Middle frontal gyrus (tissue), 1 donor: ENCODE data around the gene GIT1.

Experiments used
- DNase-seq: peaks from one replicate; pipeline ENCODE4 v3.0.0-alpha.2; 2015; ENCODE audit warnings: low spot score; ENCODE audit errors: extremely low spot score

GIT1 gene

DNA sequence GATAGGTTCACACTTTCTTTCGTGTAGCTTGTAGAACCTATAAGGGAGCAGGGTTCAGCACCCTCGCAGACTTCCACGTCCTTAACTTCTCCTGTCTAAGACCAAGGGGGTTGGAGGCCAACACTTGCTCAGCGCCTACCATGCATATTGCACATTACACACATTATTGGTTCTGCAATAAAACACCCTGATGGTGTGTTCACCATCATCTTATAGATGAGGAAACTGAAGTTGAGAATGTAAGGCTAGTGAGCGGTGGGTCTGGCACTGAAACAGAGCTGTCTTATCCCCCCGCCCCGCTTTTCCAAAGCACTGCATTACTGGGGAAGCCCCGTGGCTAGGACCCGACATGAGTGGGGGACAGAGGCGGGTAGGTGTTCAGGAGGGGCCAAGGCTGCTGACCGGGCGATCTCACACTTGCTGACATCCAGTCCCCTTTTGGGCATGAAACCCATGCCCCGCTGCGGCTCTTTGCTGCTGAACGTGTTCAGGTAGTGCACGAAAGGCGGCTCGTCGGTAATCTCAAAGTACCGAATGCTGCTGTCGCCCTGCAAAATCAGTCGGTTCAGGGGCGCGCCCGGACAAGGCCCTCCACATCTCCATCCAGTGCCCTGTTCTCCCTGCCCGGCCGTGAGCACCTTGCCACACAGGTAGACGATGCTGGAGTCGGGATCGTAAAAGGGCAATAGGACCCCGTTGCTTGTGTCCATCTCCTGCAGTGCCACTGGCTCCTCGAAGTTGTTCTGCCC lies 27.0 kb upstream of the GIT1 start:
- DNase-seq = no peak

DNA sequence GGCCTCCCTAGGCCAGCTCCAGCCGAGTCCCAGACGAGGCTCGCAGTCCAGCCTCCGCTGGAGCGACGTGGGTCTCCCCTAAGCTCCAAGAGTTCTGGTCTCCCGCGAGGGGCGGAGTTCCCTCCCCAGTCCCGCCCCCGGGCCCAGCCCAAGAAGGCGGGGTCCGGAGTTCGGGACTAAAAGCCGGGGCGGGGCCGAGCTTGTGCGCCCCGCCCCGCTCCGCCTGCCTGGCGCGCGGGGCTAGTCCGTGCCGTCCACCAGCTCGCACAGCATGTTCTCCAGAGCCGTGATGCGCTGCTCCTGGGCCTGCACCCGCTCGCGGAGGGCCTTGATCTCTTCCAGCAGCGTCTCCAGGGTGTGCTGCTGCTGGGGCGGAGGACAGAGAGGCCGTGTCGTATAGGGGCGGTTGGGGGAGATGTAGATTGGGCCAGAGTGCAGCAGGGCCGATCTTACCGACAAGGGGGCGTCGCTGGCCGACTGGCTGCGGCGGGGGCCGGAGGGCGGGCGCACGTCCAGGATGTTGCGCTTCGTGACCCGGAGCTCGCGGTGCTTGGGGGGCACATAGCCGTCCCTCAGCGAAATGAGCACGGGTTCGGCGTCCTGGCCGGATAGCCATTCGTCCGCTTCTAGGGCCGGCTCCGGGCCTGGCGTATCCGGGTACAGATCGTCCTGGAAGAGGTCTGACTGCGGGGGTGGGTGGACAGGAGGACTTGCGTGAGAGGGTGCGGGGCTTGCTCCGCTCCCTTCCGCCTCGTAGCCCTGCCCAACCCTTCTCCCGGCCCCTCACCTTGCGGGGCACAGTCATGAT lies 26.2 kb upstream of the GIT1 start:
- DNase-seq = peak; percentile 92

DNA sequence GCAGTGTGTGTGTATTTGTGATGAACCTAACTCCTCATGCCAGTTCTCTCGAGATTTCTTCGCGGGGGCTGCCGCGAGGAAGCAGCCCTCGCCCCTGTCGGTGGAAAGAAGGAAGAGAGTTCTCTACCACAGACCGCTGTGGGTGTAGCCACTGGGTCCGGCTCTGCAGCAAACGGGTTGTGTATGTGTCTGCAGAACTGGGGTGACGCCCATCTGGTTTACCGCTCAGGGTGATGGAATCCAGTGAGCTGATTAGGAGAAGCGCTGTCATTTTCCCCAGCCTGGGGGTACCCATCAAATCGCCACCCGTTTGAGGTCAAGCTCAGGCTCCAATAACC lies 25.6 kb upstream of the GIT1 start:
- DNase-seq = no peak

DNA sequence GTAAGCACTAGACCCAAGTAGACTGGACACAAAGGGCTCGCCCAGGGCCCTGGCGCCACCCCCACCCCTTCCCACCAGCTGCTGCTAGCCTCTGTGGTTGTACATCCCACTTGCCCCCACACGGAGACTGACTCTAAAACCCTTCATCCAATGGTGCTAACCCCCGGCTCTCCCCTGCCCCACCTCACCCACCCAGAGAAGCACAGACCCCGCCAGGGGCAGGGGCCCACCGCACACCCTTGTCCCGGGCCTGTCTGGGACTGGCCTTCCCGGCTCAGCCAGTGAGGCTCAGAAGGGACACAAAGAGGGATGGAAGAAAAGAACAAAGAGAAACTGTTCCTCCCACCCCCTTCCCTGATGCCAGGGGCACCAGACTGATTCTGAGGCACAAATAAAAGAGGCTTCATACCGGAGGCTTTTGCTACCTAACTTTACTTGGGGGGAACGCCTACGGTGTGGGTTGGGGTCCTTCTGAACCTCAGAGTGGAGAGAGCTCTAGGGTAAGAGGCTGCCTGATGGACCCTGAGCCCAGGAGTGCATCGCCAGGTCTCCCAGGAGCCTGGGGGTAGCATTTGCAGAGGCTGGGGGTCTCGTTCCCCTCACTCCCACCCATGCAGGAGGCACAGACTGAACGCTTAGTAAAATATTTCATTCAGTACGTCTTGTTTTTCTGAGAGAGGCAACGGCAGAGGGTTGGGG lies 25.1 kb upstream of the GIT1 start:
- no peak for DNase-seq

DNA sequence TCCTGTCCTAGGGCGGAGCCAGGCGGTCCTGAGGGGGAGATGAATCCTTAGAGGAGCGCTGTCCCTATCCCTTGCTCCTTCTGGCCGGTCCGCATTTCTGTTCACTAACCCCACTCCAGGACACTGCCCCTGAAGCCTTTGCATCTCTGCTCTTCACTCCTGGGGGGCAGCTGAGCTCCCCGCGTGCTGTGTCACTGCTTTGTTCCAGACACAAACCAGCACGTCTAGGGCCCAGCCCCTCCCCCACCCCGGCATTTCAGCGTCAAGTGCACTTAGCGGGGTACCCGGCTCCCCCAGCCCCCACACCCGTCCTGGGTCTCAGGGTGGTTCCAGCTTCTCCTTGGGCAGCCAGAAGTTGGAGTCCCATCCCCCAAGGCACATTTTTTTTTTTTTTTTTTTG lies 24.4 kb upstream of the GIT1 start:
- no peak for DNase-seq

DNA sequence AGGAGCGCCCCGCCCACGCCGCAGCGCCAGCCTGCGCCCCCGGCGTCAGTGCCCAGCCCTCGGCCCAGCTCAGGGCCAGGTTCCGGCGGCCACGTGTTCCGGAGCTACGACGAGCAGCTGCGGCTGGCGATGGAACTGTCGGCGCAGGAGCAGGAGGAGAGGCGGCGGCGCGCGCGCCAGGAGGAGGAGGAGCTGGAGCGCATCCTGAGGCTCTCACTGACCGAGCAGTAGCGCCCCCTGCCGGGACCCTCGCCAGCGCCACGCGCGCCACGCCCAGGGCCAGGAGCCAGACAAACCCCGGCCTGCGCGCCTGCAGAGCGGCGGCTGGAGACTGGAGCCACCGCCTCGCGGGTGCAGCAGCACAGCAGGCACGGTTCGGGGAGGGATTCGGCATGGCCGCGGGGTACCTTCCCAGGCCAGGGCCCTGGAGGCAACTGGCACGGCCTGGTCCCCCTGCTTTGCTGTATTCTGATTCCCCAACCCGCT lies 23.9 kb upstream of the GIT1 start:
- peak; percentile 85 for DNase-seq

DNA sequence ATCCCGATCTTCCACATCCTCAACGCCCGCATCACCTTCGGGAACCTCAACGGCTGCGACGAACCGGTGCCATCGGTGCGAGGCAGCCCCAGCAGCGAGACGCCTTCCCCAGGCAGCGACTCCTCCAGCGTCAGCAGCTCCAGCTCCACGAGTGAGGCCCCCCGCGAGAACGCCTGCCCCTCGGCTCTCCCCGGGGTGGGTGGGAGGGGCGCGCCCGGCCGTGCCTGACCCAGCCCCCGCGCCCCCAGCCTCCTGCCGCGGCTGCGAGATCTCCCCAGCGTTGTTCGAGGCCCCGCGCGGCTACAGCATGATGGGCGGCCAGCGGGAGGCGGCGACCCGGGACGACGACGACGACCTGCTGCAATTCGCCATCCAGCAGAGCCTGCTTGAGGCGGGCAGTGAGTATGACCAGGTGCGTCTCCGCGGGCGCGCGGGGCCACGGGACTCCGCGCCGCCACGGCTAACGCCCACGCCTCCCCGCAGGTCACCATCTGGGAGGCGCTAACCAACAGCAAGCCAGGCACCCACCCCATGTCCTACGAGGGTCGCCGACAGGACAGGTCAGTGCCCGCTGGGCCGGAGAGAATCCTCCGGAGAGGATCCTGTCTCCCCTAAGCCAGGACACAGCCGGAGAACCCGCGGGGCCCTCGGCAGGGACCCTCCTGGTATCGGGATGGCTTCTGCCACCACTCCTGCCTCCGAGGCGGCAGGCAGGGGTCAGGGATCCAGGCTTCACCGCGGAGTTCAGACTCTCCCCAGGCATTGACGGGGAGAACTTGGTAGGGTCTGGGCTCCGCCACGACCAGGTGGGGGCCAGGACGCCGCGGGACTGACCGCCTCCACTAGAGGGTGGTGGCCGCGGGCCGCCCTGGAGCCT lies 23.2 kb upstream of the GIT1 start:
- no peak for DNase-seq

DNA sequence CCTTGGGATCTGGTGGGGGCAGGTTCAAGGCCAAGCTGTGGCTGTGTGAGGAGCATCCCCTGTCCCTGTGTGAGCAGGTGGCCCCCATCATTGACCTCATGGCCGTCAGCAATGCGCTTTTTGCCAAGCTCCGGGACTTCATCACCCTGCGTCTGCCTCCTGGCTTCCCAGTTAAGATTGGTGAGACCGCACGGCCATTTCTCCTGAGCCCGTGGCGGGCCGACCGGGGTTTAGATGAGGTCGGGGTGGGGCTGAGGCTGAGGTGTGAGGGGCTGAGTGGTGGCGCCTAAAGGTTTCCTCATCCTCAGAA lies 22.6 kb upstream of the GIT1 start:
- DNase-seq = no peak

DNA sequence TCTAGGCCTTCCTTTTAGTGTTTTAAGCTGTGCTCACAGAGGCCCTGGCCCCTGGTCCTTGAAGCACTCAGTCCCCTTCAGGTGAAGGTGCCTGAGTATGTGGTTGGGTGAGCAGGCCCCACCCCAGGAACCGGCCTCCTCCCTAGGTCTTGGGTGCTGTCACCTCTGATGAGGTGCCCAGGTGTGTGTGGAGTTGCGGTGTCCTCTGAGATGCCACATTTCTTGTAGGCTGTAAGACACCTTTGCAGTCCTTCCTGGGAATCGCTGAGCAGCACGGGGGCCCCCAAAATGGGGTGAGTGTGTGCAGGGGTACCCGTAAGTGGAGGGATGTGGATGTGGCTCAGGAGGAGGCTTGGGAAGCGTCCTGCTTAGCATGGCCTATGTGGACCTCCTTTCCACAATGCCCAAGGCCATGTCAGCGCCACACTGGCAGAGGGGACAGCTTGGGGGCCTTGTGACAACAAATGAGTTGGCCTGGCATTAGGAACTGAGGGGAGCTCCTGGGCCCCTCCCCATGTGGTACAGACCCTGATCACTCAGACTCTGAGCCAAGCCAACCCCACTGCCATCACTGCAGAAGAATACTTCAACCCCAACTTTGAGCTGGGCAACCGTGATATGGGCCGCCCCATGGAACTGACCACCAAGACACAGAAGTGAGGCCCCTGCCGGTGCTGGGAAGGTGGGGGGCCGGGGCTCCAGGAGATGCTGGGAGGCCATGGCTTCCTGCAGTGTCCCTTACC lies 22.1 kb upstream of the GIT1 start:
- no peak for DNase-seq

DNA sequence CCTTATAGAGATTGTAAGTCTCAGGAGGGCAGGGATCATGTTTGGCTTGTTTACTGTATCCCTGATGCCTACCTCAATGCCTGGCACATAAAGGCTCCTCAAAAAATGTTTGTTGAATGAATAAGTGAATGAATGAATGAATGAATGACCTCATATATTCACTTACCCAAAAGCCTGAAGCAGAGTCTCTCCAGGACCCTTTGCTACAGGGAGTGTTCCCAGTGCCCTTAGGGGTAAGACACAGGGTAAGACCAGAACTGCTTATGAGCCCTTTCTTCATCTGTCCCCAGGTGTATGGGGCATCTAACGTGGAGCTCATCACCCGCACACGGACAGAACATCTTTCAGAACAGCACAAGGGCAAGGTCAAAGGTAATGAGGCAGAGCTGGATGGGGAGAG lies 20.9 kb upstream of the GIT1 start:
- no peak for DNase-seq

DNA sequence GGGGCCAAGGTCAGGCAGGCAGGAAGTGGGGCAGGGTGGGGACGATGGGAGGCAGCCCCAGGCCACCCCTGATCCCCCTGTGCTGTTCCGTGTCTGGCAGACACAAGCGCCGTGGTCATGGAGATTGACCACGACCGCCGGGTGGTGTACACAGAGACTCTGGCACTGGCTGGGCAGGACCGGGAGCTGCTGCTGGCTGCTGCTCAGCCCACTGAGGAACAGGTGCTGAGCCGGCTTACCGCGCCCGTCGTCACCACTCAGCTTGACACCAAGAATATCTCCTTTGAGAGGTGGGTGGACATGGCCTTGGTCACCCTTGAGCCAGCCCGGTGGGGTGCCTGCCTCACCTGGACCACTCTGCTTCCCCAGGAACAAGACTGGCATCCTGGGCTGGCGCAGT lies 19.5 kb upstream of the GIT1 start:
- no peak for DNase-seq

DNA sequence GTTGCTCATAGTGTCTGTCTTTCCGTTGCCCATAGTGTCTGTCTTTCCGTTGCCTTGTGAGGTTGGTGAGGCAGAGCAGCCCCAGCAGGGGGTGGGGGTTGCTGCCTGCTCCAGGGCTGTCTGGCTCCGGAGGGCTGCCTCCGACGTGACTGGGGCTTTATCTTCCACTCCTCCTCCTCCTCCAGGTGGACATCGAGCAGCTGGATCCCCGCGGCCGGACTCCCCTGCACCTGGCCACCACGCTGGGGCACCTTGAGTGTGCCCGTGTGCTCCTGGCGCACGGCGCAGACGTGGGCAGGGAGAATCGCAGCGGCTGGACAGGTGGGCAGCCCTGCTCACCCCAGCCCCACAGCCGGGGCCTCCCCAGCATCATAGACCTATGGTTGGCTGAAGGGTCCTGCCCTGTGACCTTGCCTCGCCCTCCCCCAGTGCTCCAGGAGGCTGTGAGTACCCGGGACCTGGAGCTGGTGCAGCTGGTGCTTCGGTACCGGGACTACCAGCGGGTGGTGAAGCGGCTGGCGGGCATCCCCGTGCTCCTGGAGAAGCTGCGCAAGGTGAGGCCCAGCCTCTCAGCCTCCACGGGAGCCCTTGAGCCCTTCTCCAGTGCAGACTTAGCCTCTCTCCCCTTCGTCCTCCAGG lies 18.2 kb upstream of the GIT1 start:
- DNase-seq = no peak

DNA sequence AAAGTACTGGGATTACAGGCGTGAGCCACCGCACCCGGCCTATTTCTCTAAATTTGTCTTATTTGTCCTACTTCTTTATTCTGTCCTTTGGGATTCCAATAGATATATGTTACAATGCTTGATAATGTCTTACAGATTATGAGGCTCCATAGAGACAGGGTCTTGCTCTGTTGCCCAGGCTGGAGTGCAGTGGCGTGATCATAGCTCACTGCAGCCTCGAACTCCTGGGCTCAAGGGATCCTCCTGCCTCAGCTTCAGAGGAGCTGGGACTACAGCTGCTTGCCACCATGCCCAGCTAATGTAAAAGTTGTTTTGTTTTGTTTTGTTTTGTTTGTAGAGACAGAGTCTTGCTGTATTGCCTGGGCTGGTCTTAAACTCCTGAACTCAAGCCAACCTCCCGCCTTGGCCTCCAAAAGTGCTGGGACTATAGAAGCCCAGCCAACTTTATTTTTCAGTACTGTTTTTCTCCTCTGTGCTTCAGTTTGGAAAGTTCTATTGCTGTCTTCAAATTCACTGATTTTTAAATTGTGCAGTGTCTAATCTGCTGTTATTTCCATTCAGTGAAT lies 13.7 kb upstream of the GIT1 start:
- no peak for DNase-seq

DNA sequence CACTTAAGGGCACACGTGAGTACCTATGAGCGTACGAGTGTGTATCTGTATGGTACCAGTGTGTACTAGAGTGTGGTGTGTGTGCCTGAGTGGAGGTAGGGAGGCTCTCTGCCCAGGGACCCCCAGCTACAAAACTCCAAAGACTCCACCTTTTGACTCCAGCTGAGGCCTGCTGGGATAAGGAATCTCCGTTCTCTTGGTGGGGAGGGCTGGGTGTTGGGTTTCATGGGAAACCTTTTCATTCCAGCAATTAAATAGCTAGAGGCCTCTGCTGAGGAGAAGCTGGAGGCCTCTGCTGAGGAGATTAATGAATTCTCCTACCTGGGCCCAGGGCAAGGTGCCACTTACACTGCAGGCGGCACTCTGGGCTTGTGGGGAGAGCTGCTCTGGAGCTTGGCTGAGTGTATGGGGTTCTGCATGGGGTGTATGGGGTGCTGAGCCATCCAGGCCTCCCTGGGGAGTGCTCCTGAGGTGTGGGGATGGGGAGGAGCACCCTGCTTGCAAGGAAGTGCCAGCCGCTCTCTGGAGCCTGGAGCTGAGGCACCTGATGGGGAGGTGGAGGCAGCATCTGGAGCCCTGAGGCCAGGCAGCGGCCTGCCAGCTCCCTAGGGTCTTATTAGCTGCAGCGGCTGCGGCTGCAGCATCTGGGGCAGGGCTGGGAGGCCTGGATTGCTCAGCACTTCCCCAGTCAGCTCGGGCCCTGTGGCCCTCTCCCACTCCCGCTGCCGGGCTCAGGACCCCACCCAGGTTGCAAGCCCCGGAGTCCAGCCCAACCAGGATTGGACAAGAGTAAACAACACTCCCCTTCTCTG lies 8.1 kb upstream of the GIT1 start:
- DNase-seq = no peak

DNA sequence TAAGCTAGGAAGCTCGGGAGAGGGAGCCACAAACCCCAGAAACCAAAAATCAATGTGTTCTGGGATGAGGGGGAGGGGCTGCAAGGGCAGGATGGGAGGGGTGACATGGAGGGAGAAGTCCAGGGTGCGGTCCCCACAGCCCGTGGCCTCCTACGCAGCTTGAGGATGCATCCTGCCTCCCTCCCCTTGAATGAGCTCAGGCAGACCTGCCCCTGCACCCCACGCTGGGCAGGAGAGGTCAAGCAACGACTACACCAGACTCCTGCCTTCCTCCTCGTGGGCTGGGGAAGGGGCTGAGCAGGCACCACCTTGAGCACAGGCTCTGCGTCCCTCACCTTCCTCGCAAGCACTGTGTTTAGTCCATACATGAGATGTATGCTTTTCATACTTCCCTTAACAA lies 7.4 kb upstream of the GIT1 start:
- no peak for DNase-seq

DNA sequence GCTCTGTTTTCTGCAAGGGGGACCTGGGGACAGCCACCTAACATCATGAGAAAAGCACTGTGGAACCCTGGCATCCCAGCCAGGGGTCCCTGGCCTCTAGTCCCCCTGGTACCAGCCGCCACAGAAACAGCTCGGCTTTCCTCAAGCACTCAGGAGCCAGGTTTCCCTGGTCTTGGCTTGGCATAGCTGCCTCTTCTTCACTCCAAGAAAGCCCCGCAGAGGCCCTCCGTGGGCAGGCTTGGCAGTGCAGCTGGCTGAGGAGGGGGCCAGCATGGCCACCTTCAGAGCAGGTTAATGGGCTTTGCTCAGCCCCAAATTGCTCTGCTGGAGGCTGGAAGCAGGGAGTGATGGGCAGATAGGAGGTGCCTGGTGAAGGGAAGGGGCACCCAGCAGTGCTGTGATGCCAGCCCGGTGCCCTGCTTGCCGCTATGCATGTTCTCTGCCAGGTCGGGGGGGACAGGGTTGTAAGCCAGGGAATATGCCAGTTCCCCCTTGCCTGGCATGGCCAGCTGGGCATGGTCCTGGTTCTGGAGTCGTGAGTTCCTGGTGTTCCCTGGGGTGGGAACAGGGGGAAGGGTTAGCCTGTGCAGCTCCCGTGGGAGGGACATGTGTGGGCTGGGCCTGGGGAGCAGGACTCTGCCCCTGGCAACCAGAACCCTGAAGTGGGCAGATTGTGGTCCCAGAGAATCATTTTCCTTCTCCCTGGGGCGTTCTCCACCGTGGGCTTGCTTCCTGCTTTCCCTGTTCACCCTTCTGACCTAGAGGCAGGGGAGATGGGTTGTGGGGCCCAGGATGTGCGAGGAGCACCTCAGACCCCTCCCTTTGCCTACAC lies 6.7 kb upstream of the GIT1 start:
- DNase-seq = no peak

DNA sequence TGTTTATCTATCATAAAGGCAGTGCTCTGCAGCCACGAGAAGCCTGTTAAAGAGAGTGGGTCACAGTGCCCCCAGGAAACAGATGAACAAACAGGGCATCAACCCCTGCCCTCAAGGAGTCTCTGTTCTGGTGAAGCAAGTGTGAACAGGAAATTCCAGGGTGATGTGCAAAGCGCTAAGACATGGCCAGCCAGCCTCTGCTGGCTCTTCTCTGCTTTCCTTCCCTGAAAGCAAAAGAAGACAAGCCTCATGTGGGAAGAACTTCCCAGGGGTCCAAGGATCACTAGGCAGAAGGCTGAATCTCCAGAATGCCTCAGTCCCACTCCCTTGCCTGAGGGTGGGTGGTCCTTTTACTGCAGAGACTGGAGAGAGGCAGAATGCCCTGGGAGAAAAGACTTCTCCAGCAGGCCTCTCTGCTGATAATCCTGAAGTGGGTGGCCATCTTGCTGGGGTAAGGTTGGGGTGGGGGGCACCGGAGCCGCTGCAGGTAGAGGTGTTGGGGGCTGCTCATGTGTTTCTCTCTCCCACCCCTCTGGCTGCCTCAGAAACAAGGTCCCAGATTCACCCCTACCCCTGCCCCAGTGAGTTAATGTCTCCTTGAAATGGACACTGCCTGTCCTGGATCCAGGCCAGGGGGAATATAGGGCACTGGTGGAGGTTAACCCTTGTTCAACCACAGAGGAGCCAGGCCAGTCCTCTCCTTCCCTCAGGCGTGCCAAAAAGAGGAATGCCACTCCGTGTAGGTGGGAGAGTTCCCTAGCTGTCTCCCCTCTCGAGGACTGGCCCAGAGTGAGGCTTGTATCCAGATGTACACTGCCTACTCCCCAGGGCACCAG lies 5.9 kb upstream of the GIT1 start:
- DNase-seq = no peak
